HG03064 (cell line): Measurements from ENCODE around the gene KCNAB1.
"Not testable (repeated sequence)": the region's sequence is repeated elsewhere in the genome, so short reads cannot be mapped to it uniquely, and the experiment has no call there.

Experiments used
- ATAC-seq: cut with Tn5 transposase; IDR thresholded peaks from one replicate; pipeline ENCODE4 v1.9.1; 2021; ENCODE audit warnings: low read depth; ENCODE audit not compliant: unreplicated experiment

KCNAB1 gene

DNA sequence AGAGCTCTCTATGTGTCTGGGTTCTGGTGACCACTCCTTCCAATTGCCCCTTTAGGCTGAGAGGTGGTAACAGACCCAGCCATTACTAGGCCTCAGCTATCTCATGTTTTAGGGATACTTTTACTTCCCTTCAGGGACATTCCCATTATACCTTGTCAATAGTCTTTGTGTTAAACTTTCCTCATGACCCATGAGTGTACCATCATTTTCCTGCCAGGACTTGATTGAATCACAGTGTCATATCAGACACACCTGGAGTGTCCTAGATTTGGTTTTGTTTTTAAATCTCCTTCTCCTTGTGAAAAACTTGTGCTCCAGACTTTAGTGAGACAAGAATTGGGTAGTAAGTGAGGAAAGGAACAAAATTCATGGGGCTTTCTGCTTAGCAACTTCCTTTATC is 136.6 kb downstream of the KCNAB1 start:
- no peak for ATAC-seq

DNA sequence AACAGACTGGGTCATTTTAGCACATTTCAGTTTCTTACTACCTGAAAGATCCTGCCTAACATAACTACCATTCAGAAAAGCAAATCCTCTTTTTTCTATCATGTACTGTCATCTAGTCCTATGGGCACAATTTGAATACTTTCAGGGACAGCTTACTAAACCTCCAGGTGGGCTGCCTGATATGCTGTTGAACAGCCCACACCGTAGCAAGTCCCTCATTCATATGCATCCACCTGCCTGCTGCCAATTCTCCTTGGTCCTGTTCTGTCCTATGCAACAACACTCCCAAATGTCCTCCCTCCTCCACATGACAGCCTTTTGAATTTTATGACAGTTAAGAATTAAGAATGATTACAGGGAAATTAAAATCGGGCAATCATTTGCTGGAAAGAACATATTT is 137.9 kb downstream of the KCNAB1 start:
- no peak for ATAC-seq

DNA sequence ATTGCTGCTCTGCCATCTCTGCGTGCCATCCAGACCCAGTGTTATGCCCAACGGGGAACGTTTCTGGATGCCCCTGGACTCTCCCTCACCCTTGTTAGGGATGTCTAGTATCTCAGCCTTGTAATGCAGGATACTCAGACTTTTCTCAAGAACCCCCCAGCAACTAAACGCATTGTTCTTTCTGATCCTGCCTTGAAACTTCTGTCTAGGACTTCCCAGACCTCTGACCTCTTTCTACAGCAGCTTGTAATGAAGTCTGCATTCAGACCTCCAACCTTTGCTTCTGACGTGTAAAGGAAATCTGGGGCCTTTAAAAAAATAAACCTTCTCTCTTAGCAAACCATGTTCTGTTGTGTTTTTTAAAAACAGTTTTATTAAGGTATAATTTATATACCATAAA is 139.5 kb downstream of the KCNAB1 start:
- no peak for ATAC-seq

DNA sequence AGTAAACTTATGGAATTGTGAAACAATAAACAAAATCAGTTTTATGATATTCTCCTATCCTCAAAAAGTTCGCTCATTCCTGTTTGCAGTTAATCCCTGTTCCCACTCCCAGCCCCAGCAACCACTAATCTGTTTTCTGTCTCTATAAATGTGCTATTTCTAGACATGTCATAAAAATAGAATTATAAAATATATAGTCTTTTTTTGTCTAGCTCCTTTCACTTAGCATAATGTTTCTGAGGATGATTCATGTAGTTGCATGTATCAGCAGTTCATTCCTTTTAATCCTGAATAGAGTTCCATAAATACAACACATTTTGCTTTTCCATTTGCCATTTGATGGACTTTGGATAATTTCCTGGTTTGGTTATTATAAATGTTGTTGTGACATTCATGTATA is 140.0 kb downstream of the KCNAB1 start:
- ATAC-seq, result no peak

DNA sequence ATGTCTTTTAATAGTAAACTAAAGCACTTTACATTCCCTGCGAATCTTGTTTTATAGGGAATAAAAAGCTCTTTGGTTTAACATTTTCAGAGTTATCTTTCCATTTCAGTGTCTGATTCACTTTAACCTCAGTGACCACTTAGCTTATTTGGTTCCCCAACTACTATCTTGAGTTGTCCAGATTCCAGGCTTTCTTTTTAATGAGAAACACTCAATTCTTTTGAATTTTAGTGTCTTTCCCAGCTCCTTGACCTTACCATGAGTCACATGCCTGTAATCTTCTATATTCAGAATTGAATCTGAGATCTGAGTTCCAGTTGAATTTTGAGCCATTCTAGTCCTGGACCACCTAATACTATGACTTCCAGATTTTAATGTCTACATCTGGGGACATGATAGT is 144.4 kb downstream of the KCNAB1 start:
- ATAC-seq, result no peak

DNA sequence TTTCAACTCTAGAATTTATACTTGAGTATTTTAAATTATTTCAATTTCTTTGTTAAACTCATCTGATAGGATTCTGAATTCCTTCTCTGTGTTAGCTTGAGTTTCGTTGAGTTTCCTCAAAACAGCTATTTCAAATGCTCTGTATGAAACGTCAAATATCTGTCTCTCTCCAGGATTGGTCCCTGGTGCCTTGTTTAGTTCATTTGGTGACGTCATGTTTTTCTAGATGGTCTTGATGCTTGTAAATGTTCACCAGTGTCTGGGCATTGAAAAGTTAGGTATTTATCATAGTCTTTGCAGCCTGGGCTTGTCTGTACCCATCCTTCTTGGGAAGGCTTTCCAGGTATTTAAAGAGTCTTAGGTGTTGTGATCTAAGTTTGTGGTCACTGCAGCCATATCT is 151.1 kb downstream of the KCNAB1 start:
- ATAC-seq, result no peak

DNA sequence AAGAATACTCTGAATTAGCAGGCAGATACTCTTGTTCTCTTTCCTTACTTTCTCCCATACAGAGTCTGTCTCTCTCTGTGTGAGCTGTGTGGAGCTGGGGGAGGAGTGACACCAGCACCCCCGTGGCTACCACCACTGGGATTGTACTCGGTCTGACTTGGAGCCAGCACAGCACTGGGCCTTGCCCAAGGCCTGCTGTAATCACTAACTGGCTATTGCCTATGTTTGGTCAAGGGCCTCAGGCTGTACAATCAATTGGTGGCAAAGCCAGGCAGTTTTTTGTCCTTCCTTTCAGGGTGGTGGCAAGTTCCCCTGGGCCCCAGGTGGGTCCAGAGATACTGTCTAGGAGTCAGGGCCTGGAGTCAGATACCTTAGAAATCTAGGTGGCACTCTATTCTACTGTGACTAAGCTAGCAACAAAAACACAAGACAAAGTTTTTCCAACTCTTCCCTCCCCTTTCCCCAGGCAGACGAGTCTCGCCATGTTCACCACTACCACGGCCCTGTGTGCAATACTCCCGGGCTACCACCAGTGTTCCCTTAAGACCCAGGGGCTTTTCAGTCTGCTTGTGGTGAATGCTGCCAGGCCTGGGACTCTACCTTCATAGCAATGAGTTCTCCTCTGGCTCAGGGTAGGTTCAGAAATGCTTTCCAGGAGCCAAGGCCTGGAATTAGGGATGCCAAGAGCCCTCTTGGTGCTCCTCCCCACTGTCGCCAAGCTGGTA is 151.8 kb downstream of the KCNAB1 start:
- no peak for ATAC-seq

DNA sequence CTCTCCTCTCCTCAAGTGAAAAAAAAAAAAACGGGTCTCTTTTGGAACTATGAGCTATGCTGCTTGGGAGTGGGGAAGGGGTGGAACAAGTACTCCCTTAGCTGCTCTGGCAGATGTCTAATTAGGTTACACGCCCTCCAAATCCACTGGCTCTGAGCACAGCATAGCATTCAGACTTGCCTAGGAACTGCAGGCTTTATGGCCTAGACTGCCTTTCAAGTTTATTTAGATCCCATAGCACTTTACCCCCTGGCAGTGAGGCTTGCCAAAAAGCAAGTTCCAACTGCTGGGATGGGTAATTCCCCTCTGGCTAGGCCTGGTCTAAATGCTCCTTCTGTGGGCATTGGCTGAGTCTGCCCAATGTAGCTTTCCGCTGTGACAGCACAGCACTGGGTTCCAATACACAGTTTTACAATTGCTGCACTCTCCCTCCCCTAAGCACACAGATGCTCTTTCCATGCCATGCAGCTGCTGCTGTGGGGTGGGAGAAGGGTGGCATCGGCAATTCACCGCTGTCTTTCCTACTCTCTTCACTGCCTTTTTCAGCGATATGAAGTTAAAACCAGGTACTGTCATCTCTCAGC is 152.8 kb downstream of the KCNAB1 start:
- ATAC-seq, result no peak

DNA sequence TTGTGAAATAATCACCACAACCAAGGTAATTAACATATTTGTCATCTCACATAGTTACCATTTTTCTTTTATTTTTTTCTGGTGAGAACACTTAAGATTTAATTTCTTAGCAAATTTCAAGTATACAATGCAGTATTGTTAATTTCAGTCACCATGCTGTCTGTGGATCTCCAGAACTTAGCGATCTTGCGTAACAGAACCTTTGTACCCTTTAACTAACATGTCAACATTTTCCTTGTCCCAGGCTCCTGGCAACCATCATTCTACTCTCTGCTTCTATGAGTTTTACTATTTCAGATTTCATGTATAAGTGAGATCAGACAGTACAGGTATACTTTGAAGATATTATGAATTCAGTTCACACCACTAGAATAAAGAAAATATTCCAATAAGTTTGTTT is 154.4 kb downstream of the KCNAB1 start:
- no peak for ATAC-seq

DNA sequence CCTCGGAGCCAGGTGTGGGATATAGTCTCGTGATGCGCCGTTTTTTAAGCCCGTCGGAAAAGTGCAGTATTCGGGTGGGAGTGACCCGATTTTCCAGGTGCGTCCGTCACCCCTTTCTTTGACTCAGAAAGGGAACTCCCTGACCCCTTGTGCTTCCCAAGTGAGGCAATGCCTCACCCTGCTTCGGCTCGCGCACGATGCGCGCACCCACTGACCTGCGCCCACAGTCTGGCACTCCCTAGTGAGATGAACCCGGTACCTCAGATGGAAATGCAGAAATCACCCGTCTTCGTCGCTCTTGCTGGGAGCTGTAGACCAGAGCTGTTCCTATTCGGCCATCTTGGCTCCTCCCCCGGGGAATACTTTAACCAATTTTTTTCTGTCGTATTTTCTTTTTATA is 164.3 kb downstream of the KCNAB1 start:
- not testable (repeated sequence) for ATAC-seq

DNA sequence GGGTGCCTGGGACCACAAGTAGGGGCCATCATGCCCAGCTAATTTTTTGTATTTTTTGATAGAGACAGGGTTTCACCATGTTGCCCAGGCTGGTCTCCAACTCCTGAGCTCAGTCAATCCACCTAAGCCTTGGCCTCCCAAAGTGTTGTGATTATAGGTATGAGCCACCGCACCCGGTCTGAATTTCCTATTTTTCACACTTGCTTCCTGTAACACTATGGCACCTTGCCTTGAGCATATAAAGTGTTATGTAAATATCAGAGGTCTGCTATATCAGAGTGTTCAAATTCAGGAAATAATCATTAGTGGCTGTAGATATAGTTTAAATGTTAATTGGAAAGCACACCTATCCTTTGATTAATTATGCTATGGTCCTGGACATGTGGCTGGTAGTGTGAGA is 165.2 kb downstream of the KCNAB1 start:
- ATAC-seq, result no peak

DNA sequence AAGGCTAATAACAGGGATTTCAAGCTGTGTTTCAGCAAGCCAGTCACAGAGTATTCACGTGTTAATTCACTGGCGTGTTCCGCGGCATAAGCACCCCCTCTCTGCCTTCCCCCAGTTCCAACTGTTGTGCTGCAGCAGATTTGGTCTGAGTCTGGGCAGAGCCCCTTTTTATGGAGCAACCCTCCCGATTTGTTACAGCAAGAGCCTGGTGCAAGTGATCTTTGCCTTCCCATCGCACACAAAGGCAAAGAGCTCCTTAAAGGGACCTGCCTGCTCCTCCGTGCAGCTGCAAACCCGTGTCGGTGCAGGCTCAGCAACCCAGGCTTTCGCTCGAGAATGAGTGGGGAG is 170.5 kb downstream of the KCNAB1 start:
- no peak for ATAC-seq

DNA sequence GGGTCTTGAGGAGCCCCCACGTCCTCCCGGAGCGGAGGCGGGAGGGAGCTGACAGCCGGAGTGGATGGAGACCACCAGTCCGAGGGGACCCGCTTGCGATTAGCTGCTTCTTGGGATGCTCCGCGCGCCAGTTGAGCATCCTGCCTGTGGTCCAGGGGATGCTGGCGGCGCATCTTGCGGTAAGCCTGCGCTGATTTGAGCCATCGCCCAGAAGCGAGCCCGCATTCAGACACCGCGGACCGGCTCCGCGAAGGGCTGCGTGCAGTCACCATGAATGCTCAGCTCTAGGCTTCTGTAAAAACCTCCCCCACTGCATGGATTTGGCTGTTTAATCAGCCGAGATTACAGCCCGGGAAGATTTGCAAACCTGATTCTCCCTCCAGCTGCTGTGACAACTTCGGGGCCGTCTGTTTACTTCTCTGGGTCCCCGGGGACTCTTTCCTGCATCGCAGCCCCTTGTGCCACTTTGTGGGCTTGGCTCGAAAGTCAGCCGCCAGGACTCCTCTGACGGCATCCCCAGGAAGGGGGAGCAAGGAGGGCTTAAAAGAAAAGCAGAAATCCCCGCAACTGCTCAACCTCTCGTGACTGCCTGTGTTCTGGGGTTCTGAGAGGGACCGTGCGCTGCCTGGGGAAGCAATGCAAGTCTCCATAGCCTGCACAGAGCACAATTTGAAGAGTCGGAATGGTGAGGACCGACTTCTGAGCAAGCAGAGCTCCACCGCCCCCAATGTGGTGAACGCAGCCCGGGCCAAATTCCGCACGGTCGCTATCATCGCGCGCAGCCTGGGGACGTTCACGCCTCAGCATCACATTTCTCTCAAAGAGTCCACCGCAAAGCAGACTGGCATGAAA is 171.1 kb downstream of the KCNAB1 start:
- ATAC-seq, result no peak

DNA sequence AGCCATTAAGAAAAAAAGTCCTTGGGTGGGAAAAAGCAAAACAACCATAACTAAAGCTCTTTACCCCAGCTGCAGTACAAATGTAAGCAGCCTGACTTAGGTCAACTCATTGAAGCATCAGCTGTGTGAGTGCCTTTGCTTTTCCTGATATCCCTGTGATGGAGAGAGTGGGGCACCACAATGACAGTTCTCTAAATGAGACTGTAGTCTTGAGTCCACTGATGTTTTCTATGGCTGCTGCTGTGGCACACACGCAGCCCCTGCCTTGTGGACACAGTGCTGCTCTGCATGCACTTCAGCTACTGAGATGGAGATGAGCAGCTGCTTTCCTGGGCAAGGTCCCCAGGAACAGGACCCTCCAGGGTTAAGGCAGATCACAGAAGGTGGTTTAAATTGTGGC is 173.2 kb downstream of the KCNAB1 start:
- ATAC-seq, result no peak

DNA sequence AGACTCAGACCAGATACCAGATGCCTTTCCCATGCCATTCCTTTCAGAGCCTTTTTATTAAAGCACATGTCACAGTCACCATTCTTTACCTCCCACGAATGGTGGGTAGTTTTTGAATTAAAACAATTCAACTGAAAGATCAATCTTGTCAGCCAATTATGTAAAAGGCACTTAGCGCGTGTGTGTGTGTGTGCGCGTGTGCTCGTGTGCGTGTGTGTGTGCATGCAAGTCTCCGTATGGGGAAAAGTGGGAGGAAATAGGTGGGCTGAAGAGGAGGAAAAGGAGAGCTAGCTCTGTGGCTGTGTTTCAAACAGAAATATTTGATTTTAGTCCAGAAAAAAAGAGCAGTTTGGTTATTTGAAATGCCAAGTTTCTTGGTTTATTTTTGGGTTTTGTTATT is 177.2 kb downstream of the KCNAB1 start:
- ATAC-seq, result no peak

DNA sequence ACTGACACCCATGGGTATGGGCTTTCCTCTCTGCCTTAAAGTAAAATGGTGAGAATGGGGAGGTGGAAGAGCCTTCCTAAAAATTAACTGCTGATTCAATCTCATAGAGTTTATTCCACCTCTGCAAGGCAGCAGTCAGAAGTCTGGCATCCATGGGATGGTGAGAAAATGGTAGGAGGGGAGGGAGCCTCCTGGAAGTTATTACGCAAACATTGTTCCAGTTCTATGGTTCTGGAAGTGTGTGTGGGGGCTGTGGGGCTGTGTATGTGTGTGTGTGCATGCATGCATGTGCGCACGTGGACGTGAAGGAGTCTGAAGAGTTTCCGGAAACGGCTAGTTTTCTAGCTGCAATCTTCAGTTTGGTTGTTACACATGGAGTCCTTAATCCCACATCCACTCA is 177.6 kb downstream of the KCNAB1 start:
- no peak for ATAC-seq

DNA sequence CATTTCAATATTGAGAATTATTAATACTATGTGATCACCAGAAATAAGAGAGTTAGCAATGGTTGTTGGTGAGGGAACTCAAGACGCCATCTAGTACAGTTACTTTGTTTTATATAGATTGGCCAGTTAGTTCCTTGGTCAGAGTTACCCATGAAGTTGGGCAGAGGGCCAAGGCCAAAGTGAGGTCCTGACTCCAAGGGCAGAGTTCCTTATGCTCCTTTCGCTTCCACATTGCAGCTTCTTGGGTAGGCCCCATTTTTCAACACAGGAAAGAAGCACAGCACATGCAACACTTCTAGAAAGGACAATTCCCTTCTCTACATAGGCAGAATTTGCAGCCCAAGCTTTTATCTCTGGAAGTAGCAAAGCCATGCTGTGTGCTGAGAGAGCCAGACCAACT is 178.6 kb downstream of the KCNAB1 start:
- no peak for ATAC-seq

DNA sequence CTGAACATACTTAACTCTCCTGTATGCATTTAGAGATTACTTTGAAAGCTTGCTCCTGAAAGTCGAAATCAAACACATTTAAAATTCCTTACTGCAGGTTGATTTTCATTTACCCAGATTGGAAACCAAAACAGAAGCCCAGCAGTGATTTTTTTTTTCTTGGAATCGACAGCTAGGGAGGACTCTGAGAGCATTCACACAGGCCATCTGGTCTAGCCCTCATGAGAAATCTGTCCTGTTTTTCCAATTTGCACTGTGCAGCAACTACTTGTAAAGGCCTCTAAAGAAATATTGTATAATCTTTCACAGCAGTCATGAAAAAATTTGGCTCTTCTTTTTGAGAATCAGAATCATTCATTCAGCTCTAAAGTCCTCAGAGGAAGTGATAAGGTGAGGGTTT is 179.2 kb downstream of the KCNAB1 start:
- no peak for ATAC-seq

DNA sequence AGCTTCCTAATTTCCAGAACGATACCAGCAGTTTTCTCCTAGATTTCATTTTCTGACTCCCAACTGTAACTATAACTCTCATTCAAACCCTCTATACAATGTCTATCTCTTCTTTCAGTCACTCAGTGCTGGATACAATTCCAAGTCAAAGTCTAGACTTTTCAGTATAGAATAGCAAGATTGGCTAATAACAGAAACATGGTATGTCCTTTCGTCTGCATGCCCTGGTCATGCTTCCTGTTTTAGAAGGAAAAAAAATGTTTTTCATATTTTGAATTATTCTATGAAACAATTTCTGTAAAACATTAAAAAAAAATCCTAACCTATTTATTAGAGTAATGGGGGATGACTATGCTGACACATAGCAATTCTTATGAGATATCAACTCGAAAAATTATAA is 180.0 kb downstream of the KCNAB1 start:
- ATAC-seq, result no peak

DNA sequence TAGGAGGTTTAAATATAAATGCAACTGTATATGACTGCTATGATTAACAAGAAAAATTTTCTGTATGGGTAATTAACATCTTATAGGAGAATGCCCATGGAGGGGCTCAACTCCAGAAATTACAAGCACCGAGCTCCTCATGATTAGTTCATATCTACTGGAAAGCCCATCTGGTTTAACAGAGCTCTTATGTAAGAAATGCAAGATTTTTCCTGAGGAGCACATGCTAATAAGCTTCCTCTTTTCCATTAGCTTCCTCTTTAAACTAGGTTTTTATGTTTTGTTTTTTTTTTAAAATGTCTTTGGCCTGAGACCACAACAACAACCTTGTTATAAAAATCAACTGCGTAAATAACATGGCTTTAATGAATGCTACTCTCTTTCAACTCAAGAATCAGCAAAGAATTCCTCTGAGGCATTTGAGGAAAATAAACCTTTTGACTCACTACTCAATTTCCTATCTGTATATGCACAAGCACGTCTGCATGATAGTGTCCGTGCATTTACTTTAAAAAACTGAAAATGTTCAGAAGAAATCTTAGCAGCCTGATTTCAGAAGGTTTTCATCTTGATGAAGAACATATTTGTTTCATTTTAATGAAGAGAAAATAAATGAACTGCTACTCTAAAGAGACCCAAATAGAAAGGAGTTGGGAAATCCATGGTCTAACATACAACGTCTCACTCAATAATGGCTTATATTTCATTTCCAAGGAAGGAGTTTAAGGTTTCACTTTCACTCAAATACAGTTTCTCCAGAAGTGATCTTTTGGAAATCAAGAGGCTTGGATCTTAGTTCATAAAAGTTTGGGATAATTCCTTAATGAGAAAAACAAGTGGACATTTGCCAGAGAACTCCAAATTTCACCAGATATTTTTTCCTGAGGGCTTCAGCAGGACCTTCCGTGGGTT is 180.8 kb downstream of the KCNAB1 start:
- ATAC-seq, result no peak
